Liver (tissue), 3 donors: ENCODE measurements around the gene CCNL1.

Source experiments
- GABPA ChIP-seq, 2 donors: IDR thresholded peaks in 1 of 2; conservative IDR thresholded peaks in 1 of 2; 2 replicates each; pipeline ENCODE4 v1.6.1; 2016; ENCODE audit warnings: antibody characterized with exemption in 2 of 2, mild to moderate bottlenecking in 1 of 2, moderate library complexity in 1 of 2
- HNF4A ChIP-seq, 2 donors: conservative IDR thresholded peaks; 2 replicates each; pipeline ENCODE4 v1.6.1; 2016; ENCODE audit warnings: antibody characterized with exemption in 2 of 2, mild to moderate bottlenecking in 2 of 2
- TF ChIP-seq, protein P1 (sequence below): fragments of 150-350 bp; IDR thresholded peaks from 2 replicates; pipeline ENCODE4 v1.5.1; 2017; ENCODE audit warnings: improper control_type of control experiment, low read depth, low read length; ENCODE audit not compliant: missing input control
- donor health status: healthy.
- donor health status: healthy.

DNA sequence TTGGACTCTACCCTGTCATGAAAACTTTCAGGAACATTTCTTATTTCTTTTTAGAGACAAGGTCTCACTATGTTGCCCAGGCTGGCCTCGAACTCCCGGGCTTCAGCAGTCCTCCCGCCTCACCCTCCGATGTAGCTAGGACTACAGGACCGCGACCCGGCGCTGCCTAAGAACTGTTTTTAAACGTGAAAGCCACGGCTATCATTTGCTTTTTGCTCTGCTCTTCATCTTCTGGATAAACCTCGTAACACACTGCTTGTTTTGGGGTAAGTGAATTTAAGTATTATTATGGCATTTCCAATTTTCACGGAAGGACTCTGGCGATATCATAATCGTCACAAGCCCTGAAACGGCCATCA lies 14.3 kb upstream of the CCNL1 start:
- TF ChIP-seq HNF4A (conservative IDR thresholded peaks at IDR 0.05) = no peak
- TF ChIP-seq, protein P1, sequence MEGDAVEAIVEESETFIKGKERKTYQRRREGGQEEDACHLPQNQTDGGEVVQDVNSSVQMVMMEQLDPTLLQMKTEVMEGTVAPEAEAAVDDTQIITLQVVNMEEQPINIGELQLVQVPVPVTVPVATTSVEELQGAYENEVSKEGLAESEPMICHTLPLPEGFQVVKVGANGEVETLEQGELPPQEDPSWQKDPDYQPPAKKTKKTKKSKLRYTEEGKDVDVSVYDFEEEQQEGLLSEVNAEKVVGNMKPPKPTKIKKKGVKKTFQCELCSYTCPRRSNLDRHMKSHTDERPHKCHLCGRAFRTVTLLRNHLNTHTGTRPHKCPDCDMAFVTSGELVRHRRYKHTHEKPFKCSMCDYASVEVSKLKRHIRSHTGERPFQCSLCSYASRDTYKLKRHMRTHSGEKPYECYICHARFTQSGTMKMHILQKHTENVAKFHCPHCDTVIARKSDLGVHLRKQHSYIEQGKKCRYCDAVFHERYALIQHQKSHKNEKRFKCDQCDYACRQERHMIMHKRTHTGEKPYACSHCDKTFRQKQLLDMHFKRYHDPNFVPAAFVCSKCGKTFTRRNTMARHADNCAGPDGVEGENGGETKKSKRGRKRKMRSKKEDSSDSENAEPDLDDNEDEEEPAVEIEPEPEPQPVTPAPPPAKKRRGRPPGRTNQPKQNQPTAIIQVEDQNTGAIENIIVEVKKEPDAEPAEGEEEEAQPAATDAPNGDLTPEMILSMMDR = no peak
- TF ChIP-seq GABPA (IDR thresholded peaks at IDR 0.05 in 1 of 2, conservative IDR thresholded peaks at IDR 0.05 in 1 of 2) = no peak
